GM12878 (cell line): ENCODE results near the gene PRM2. TPM values are rescaled to one million over a fixed set of nuclear protein-coding genes. Genes with fewer than 3 reads are reported as not detected.

ENCODE experiments used
- ATAC-seq: fragments of 200-7000 bp; cut with Tn5 transposase; 3 replicates; pipeline ENCODE4 v1.9.1; 2020; ENCODE audit warnings: mild to moderate bottlenecking, moderate library complexity
- BruUV-seq: library from RNA; stranded (reverse); fragments of 400-500 nt; replicated peaks from 2 replicates; lab custom pipeline; 2021; lab: Mats Ljungman, UMichigan
- CTCF ChIA-PET: fragments of 300-600 bp; sonication (Branson Sonifier 250); formaldehyde crosslinking; extraction: SDS; loops from one replicate; lab custom pipeline; 2021; ENCODE audit warnings: inconsistent platforms; lab: Yijun Ruan, JAX
- POLR2A ChIA-PET: fragments of 350-600 bp; formaldehyde crosslinking; extraction: SDS; loops from one replicate; lab custom pipeline; 2021; ENCODE audit warnings: inconsistent platforms; lab: Charles Lee
- RAD21 ChIA-PET: fragments of 300-600 bp; sonication (Branson Sonifier 250); formaldehyde crosslinking; loops from one replicate; lab custom pipeline; 2023; ENCODE audit warnings: antibody characterized with exemption; ENCODE audit not compliant: unreplicated experiment; lab: Charles Lee
- SMC1A ChIA-PET: fragments of 300-600 bp; sonication (Branson Sonifier 250); formaldehyde crosslinking; loops from one replicate; lab custom pipeline; 2023; ENCODE audit not compliant: unreplicated experiment, uncharacterized antibody; lab: Charles Lee
- DNase-seq: peaks from one replicate; pipeline ENCODE4 v3.0.0-alpha.2; 2011; ENCODE audit warnings: low read depth, low spot score
- FAIRE-seq: peaks from 3 replicates; lab custom pipeline; 2011; peaks lifted over from hg19 to GRCh38; lab: Jason Lieb, UNC
- H2AFZ ChIP-seq: 2 replicates; pipeline ENCODE4 v1.6.0; 2011; ENCODE audit warnings: low read depth, low read length, control low read depth; ENCODE audit not compliant: control insufficient read depth
- H3K27ac ChIP-seq: 2 replicates; pipeline ENCODE4 v1.5.1; 2011; ENCODE audit warnings: control low read depth; ENCODE audit not compliant: control insufficient read depth, insufficient read depth
- H3K27me3 ChIP-seq, 2 experiments: replicated peaks in 1 of 2; 2 replicates each; pipeline versions ENCODE4 v1.6.0 to v1.6.1; 2011; ENCODE audit warnings: low read length in 1 of 2; ENCODE audit not compliant: control insufficient read depth in 2 of 2, insufficient read depth in 2 of 2
- H3K36me3 ChIP-seq, 2 experiments: 2 replicates each; pipeline ENCODE4 v1.5.1; 2011; ENCODE audit warnings: low read length in 1 of 2; ENCODE audit not compliant: control insufficient read depth in 2 of 2, insufficient read depth in 2 of 2
- H3K4me1 ChIP-seq: 2 replicates; pipeline ENCODE4 v1.6.1; 2011; ENCODE audit warnings: mild to moderate bottlenecking, low read length, moderate library complexity, mixed read lengths; ENCODE audit not compliant: control insufficient read depth, insufficient read depth
- H3K4me2 ChIP-seq: 2 replicates; pipeline ENCODE4 v1.6.0; 2011; ENCODE audit warnings: control low read depth; ENCODE audit not compliant: control insufficient read depth, insufficient read depth
- H3K4me3 ChIP-seq: fragments of 200-600 bp; sonication (generic); 2 replicates; pipeline ENCODE4 v1.5.1; 2016
- H3K79me2 ChIP-seq: 2 replicates; pipeline ENCODE4 v1.6.0; 2011; ENCODE audit warnings: low read length; ENCODE audit not compliant: control insufficient read depth, insufficient read depth
- H3K9ac ChIP-seq: 2 replicates; pipeline ENCODE4 v1.8.0; 2011; ENCODE audit warnings: low read length, control low read depth, mixed read lengths; ENCODE audit not compliant: control insufficient read depth, insufficient read depth
- H3K9me3 ChIP-seq: replicated peaks from 3 replicates; pipeline ENCODE4 v1.5.1; 2011; ENCODE audit warnings: mild to moderate bottlenecking, low read length; ENCODE audit not compliant: control insufficient read depth, insufficient read depth
- H4K20me1 ChIP-seq: 2 replicates; pipeline ENCODE4 v1.6.0; 2011; ENCODE audit not compliant: control insufficient read depth, insufficient read depth
- DPF2 ChIP-seq: fragments of 450-650 bp; IDR thresholded peaks from 2 replicates; pipeline ENCODE4 v1.6.1; 2017; ENCODE audit warnings: mild to moderate bottlenecking
- HDGF ChIP-seq: fragments of 450-650 bp; IDR thresholded peaks from 2 replicates; pipeline ENCODE4 v1.6.1; 2016; ENCODE audit warnings: antibody characterized with exemption
- MEF2B ChIP-seq: fragments of 450-650 bp; IDR thresholded peaks from 2 replicates; pipeline ENCODE4 v1.6.1; 2018; ENCODE audit warnings: mild to moderate bottlenecking, moderate library complexity; ENCODE audit not compliant: partially characterized antibody, poor library complexity, severe bottlenecking
- PML ChIP-seq: IDR thresholded peaks from 2 replicates; pipeline ENCODE4 v1.6.1; 2012; ENCODE audit warnings: low read length, inconsistent platforms
- POLR2AphosphoS2 ChIP-seq: IDR thresholded peaks from 2 replicates; pipeline ENCODE4 v1.6.1; 2011; ENCODE audit warnings: low read depth, mild to moderate bottlenecking, low read length, improper control_type of control experiment, moderate library complexity
- POLR2AphosphoS5 ChIP-seq: IDR thresholded peaks from 2 replicates; pipeline ENCODE4 v1.6.1; 2011; ENCODE audit warnings: mild to moderate bottlenecking, low read length, inconsistent platforms
- SMAD1 ChIP-seq: fragments of 450-650 bp; IDR thresholded peaks from 2 replicates; pipeline ENCODE4 v1.6.1; 2018; ENCODE audit warnings: mild to moderate bottlenecking, low read depth; ENCODE audit not compliant: partially characterized antibody
- YBX1 ChIP-seq: fragments of 450-650 bp; IDR thresholded peaks from 2 replicates; pipeline ENCODE4 v1.6.1; 2016; ENCODE audit warnings: antibody characterized with exemption
- WGBS: methylation state at CpG from one replicate; pipeline ENCODE4 v1.1.6; 2016; ENCODE audit warnings: low lambda C conversion rate; ENCODE audit not compliant: insufficient replicate concordance, insufficient coverage; ENCODE audit errors: missing lambda C conversion rate; 5-methylcytosine and 5-hydroxymethylcytosine counted together
- in situ Hi-C: fragments of 300-500 bp; cut with MboI; formaldehyde crosslinking; loops from 9 replicates; pipeline ENCODE4 v1.14.3; 2018; ENCODE audit warnings: mixed read lengths
- intact Hi-C: fragments of 100-400 bp; cut with micrococcal nuclease; formaldehyde crosslinking; loops from one replicate; pipeline ENCODE4 v1.14.2; 2022; ENCODE audit not compliant: unreplicated experiment
- polyA plus RNA-seq, 11 experiments: library from polyadenylated mRNA; depleted of rRNA in 4 of 11; unstranded in 6 of 11; stranded (reverse) in 5 of 11; fragments of >200 nt; fragmentation: Nextera tagmentation in 4 of 11; fragmentation: Illumina TruSeq in 1 of 11; extraction: Ambion mirVana in 4 of 11; extraction: Trizol in 1 of 11; gene quantifications; 1 replicate in 1 of 11; 2 replicates in 10 of 11; pipeline versions ENCODE4 v1.2.1 to v1.2.3, GENCODE V29; 2011 to 2016; ENCODE audit warnings: inconsistent platforms in 2 of 11, missing spikeins in 2 of 11, low read depth in 1 of 11
- total RNA-seq, 4 experiments: library from RNA; depleted of rRNA in 3 of 4; stranded (reverse); fragments of >200 nt in 3 of 4; fragmentation: Illumina TruSeq in 1 of 4; extraction: Trizol in 1 of 4; gene quantifications; 2 replicates each; pipeline versions ENCODE4 v1.2.1 to v1.2.3, GENCODE V29; 2013 to 2021
- TF ChIP-seq, protein P1 (sequence below): fragments of 450-650 bp; IDR thresholded peaks from 2 replicates; pipeline ENCODE4 v1.6.1; 2017; ENCODE audit warnings: mild to moderate bottlenecking

PRM2 gene
- total and polyA plus RNA-seq, 10 of the 15 experiments (the other 5 are each of a cell fraction or from before 2014, with no cell fraction given) = not detected

DNA sequence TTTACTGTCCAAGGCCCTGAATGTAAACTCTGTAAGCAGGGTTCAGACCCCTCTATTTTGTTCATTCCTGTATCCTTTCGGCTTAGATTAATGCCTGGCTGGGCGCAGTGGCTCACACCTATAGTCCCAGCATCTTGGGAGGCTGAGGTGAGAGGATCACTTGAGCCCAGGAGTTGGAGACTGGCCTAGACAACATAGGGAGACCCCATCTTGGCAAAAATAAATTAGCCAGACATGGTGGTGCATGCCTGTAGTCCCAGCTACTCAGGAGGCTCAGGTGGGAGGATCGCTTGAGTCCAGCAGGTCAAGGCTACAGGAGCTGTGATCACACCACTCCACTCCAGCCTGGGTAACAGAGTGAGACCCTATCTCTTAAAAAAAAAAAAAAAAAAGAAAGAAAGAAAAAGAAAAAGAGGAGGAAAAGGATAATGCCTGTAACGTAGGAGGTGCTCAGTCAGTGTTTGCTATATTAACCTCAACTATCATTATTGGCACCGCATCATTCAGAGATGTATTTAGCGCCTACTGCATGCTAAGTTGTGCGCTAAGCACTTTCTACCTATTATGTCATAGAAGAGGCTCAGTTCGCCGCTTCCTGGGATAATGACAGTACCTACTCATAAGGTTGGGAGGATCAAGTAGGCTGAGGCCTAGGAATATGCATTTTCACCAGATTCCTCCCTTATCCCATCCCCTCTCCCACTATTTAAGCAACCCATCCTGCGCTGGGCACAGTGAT lies 25.3 kb downstream of the PRM2 start:
- Histone ChIP-seq H3K27me3 (no peaks in the 10 kb centered on the region), H3K4me1 (peaks cover 23% of the 10 kb centered on the region), H3K9me3 (no peaks in the 10 kb centered on the region; the same call in 2 of the 3 replicates), H4K20me1 (no peaks in the 10 kb centered on the region), H3K27ac (no peak overlapping the region), H3K9ac (no peak overlapping the region), H3K79me2 (peaks cover 35% of the 10 kb centered on the region), H2AFZ (no peak overlapping the region), H3K36me3 (peaks cover 0 to 3% of the 10 kb centered on the region in 2 experiments; a peak in 1 of 4 replicates), H3K4me3 (no peak overlapping the region), H3K4me2 (no peak overlapping the region)
- intact Hi-C loops = no loop called here
- RAD21 ChIA-PET = interaction anchor here (0.6 to 11.8 kb wide), 16 partner anchors 15 to 297 kb away, joined by 3 to 243 read pairs (median 5); no protein-coding TSS in a partner anchor
- ATAC-seq (no peak), DNase-seq (no peak), FAIRE-seq (no peak)
- in situ Hi-C loops = loop anchor here (5.0 kb wide), 1 partner anchor 284 kb away; no protein-coding TSS in a partner anchor
- POLR2A ChIA-PET = interaction anchor here (0.6 to 6.6 kb wide), 14 partner anchors 10 to 319 kb away, joined by 3 to 53 read pairs (median 4); no protein-coding TSS in a partner anchor
- WGBS = 93% methylated on average over 10 of the region's 10 CpGs
- CTCF ChIA-PET = interaction anchor here (0.8 to 1.8 kb wide), 6 partner anchors 18 to 286 kb away, joined by 3 to 12 read pairs (median 4); no protein-coding TSS in a partner anchor
- SMC1A ChIA-PET = interaction anchor here (0.7 to 8.8 kb wide), 9 partner anchors 18 to 271 kb away, joined by 3 to 72 read pairs (median 8); no protein-coding TSS in a partner anchor
- TF ChIP-seq YBX1 (0 out of 2 replicates have a peak, but pooled peaks have one; percentile 28), POLR2AphosphoS5 (0 out of 2 replicates have a peak, but pooled peaks have one; percentile 48), SMAD1 (peak; percentile 3), MEF2B (no peak), HDGF (no peak), PML (no peak), DPF2 (no peak), POLR2AphosphoS2 (peak; percentile 89; the same call in 1 of the 2 replicates)
- TF ChIP-seq, protein P1, sequence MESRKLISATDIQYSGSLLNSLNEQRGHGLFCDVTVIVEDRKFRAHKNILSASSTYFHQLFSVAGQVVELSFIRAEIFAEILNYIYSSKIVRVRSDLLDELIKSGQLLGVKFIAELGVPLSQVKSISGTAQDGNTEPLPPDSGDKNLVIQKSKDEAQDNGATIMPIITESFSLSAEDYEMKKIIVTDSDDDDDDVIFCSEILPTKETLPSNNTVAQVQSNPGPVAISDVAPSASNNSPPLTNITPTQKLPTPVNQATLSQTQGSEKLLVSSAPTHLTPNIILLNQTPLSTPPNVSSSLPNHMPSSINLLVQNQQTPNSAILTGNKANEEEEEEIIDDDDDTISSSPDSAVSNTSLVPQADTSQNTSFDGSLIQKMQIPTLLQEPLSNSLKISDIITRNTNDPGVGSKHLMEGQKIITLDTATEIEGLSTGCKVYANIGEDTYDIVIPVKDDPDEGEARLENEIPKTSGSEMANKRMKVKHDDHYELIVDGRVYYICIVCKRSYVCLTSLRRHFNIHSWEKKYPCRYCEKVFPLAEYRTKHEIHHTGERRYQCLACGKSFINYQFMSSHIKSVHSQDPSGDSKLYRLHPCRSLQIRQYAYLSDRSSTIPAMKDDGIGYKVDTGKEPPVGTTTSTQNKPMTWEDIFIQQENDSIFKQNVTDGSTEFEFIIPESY = peak; percentile 88
- BruUV-seq = no TSS peak
